GM21717 (cell line): ENCODE results near the gene SLC50A1.
"Not testable (repeated sequence)": the region's sequence is repeated elsewhere in the genome, so short reads cannot be mapped to it uniquely, and the experiment has no call there.

Source experiments
- ATAC-seq: cut with Tn5 transposase; IDR thresholded peaks from one replicate; pipeline ENCODE4 v1.9.1; 2021; ENCODE audit warnings: mild to moderate bottlenecking, moderate library complexity; ENCODE audit not compliant: unreplicated experiment

Gene SLC50A1

GRCh38 chr1:155116113-155116764 is 19.4 kb upstream of the SLC50A1 start:
- ATAC-seq, result no peak

DNA sequence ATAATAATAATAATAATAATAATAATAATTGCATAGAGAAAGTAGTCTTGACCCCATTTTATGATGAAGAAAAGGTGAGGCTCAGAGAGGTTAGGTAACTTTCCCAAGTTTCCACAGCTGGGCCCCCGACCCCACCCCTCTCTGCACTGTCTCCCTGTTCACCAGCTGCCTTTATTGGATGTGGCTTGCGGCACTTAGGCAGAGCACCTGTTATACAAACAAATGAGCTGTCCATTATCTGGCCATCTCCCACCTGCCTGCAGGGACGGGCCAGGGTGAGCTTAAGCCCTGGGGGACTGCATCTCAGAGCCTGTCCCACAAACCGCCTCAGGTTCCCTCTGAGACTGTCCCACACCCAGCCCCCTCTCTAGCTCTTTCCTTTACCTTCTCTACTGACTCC is 18.0 kb upstream of the SLC50A1 start:
- no peak for ATAC-seq

DNA sequence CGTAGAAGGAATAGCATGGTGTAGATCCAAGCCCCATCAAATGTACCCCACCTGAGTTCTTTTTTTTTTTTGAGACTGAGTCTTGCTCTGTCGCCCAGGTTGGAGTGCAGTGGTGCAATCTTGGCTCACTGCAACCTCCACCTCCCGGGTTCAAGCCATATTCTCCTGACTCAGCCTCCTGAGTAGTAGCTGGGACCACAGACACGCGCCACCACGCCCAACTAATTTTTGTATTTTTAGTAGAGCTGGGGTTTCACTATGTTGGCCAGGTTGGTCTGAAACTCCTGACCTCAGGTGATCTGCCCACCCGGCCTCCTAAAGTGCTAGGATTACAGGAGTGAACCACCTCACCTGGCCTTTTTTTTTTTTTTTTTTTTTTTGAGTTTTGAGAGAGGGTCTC is 17.6 kb upstream of the SLC50A1 start:
- not testable (repeated sequence) for ATAC-seq

GRCh38 chr1:155120253-155120652 is 15.4 kb upstream of the SLC50A1 start:
- no peak for ATAC-seq

DNA sequence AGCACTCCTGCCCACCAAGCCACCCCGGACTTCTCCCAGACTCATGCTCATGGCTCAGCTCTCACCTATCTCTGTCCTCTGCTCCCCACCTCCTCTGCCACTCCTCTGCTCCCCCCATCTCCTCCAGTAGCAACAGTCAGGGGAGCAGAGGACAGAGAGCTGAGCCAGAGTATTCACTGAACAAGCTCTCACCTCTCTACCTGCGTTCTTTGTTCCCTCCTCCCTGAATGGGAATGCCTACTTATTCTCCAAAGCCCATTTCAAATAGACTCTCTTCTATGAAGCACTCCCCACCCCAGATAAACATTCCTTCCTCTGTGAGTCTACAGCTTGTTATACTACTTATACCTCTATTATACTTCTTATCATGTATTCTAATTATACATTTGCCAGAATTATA is 14.4 kb upstream of the SLC50A1 start:
- no peak for ATAC-seq

GRCh38 chr1:155122308-155122707 is 13.3 kb upstream of the SLC50A1 start:
- no peak for ATAC-seq

DNA sequence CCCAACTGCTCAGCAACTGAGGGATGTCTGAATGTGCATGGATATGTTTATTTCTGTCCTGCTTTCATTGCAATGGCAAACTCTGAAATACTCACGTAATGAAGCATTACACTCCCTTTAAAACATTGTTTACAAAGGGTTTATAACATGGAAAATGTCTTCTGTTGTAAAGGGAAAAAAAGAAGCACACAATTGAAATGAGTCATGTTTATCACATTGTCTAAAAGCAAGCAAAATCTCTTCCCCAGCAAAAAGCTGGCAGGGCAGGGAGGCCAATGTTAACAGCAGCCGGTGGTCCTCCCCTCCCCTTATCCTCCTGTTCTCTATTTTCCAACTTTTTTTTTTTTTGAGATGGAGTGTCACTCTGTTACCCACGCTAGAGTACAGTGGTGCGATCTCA is 11.9 kb upstream of the SLC50A1 start:
- ATAC-seq, result no peak

- ATAC-seq, result no peak
Observed at GRCh38 chr1:155124503-155125463, 10.9 kb upstream of the SLC50A1 start.

GRCh38 chr1:155125511-155125945 is 10.1 kb upstream of the SLC50A1 start:
- ATAC-seq, result no peak

DNA sequence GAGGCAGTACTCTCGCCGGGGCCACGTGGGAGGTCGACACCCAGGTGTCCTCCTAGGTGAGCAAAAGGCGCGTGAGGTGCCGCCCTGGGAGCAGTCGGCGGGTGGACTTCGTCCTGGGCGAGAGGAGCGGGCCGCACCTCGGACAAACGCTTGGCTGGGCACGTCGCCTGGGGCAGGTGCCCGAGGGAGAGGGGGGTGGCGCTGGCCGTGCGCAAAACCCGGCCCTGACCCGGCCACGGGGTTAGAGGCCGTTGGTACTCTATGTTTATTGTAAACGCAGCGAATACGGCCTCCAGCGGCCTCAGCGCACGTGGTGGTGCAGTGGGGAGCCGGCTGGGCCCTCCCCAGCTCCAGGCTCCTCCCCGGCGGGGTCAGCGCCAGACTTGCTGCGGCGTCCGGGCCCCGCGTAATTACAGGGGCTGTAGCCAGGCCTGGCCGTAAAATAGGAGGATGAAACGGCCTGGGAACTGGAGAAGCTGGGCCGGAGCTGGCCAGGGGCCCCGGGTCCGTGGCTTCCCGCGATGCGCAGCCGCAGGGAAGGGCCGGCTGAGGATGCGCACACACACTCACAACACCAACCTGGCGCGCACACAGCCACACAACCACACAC is 9.6 kb upstream of the SLC50A1 start:
- ATAC-seq, result no peak

DNA sequence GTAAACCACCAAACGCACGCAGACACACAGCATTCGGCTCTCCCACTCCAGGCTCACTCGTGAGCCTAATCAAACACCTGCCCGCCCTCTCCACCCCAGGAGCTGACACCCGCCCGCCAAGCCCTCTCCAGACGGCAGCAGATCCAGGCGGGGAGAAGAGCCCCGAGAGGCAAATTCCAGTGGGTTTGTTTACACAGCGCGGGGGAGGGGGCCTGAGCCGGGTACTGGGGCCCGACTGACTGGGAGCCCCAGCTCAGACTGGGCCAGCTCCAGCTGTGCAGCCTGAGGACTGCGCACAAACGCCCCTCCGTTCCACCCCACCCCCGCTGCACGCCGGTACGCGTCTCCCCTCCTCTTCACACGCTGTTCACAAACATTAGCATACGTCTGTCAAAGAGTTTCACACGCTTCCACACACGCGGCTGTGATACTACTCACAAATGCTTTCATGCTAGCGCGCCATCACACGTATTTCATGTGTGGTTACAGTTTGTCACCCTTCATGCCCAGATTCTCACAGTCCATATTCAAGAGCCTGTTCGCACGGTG is 9.0 kb upstream of the SLC50A1 start:
- no peak for ATAC-seq

GRCh38 chr1:155127105-155127966 is 8.3 kb upstream of the SLC50A1 start, which contains the start of gene EFNA1:
Gene EFNA1 (plus strand): TSS chr1:155127876. CDS start chr1:155127978, 102 bp downstream.
- ATAC-seq, result no peak

- ATAC-seq, result no peak
Observed at GRCh38 chr1:155127967-155128754, 7.5 kb upstream of the SLC50A1 start.

DNA sequence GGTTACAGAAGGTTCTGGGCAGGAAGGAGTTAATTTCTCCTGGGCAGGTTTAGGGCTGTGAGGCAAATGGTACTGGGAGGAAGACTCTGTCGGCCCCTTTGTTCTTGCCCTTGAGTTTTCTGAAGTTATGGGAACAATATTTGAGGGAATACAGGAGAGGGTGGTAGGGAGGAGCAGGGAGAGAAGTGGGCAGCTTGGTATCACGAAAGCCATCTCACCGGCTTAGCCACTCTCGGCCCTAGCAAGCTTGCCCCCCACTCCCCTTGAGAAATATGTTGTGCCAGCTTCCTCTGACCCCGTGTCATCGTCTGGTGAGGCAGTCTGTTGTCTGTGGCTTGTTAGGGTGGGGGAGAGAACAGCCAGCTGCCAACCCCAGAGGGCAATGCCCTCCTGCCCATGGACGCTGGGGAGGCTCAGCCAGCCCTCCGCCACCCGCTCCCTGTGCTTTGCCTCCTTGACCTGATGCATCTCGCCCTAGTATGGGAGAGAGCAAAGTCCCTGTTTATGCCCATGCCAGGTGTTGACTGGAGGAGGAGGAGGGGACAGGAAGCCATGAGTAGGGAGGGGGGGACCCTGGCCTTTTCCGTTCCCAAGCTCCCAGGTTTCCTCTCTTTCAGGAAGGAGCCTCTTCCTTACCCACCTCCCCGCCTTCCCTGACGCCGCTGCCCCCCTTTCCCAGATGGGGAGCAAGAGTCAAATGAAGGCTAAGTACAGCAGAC is 6.7 kb upstream of the SLC50A1 start:
- no peak for ATAC-seq

GRCh38 chr1:155130272-155131006 is 5.2 kb upstream of the SLC50A1 start:
- ATAC-seq, result no peak

DNA sequence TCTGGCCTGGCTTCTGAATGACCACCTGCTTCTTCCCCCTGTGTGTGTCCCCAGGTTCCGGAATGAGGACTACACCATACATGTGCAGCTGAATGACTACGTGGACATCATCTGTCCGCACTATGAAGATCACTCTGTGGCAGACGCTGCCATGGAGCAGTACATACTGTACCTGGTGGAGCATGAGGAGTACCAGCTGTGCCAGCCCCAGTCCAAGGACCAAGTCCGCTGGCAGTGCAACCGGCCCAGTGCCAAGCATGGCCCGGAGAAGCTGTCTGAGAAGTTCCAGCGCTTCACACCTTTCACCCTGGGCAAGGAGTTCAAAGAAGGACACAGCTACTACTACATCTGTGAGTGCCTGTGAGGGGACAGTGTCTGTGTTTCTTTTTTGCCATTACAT is 4.4 kb upstream of the SLC50A1 start:
- no peak for ATAC-seq

DNA sequence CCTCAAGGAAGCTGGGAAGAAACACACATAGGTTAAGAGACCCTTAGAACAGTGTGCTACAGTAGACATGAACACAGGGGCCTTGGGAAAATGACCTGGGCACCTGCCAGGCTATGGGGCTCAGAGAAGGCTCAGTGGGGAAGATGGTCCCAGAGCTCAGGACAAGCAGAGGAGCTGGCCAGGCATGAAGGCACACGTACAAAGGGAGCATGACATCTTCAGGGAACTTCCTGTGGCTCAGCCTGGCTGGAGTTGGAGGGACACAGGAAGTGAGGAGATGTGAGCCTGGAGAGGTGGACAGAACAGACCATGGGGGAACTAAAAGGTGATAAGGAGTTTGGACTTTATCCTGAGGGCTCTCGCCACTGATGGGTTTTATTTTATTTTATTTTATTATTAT is 3.8 kb upstream of the SLC50A1 start:
- ATAC-seq, result no peak

DNA sequence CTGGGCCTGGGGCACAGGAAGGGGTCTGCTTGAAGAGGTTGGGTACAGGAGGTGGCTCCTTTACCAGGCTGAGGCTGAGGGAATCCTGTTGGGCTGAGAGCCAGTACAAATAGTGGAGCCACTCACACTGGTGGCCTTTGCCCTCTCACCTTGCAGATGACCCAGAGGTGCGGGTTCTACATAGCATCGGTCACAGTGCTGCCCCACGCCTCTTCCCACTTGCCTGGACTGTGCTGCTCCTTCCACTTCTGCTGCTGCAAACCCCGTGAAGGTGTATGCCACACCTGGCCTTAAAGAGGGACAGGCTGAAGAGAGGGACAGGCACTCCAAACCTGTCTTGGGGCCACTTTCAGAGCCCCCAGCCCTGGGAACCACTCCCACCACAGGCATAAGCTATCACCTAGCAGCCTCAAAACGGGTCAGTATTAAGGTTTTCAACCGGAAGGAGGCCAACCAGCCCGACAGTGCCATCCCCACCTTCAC is 1.8 kb upstream of the SLC50A1 start:
- ATAC-seq, result no peak
